HG02973 (cell line): ENCODE measurements around the gene RELL2.
"Not testable (repeated sequence)": the region's sequence is repeated elsewhere in the genome, so short reads cannot be mapped to it uniquely, and the experiment has no call there.

ENCODE experiments used
- ATAC-seq: cut with Tn5 transposase; IDR thresholded peaks from one replicate; pipeline ENCODE4 v1.9.1; 2021; ENCODE audit warnings: moderate library complexity; ENCODE audit not compliant: unreplicated experiment

Gene RELL2, protein sequence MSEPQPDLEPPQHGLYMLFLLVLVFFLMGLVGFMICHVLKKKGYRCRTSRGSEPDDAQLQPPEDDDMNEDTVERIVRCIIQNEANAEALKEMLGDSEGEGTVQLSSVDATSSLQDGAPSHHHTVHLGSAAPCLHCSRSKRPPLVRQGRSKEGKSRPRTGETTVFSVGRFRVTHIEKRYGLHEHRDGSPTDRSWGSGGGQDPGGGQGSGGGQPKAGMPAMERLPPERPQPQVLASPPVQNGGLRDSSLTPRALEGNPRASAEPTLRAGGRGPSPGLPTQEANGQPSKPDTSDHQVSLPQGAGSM

DNA sequence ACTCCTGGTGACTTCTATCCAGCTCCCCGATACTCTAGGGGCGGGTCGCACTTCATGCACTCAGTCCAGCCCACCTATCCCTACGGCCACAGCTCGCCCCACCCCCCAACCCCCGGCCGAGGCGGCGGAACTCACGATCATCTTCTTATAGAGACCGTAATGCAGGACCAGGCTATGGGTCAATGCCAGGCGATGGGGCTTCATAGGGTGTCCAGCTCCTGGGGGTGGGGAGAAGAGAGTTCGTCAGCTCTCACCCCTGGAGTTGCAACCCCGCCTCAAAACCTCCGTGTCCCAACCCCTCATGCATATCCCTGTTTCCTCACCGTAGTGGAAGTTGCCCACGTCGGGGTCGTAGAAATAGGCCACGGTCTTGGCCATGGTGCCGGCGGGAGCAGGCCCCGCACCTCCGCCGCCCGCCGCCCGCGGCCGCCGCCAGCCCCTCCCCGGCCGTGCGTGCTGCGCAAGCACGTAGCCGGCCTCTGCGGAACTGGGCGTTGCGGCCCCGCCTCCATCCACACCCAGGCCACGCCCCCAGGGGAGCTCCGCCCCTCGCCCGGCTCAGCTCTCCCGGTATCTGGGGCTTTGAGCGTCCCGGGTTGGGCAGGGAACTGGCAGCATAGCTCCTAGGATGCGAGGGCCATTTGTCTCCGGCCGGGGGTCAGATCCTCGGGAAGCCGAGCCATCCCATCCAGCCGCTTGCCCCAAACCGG is at the start of gene RELL2, which contains the start of gene HDAC3:
RELL2 (plus strand) TSS at position 585 of the 710 bp plus-strand sequence. CDS start 1,229 bp downstream, outside the sequence.
HDAC3 (minus strand) TSS at position 437 of the 710 bp plus-strand sequence; CDS start at position 378, 59 bp downstream.
- peak; percentile 70 for ATAC-seq

DNA sequence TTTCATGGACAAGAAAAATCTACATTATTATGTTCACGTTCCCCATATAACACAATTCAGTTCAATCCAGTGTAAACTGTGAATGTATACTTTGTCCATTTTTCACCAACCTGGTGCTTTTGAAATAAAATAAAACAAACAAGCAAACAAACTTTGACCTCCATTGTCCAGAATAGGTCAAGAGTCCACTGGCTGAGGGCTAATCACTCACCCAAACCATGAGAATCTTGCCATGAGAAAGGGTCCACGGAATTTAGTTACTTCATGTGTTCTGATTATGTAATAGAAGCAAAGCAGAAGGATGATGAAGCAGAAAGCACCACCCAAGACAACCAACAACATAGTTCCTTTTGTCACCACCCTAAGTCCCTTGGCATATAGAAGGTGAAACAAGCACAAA is 46.7 kb upstream of the RELL2 start:
- no peak for ATAC-seq

DNA sequence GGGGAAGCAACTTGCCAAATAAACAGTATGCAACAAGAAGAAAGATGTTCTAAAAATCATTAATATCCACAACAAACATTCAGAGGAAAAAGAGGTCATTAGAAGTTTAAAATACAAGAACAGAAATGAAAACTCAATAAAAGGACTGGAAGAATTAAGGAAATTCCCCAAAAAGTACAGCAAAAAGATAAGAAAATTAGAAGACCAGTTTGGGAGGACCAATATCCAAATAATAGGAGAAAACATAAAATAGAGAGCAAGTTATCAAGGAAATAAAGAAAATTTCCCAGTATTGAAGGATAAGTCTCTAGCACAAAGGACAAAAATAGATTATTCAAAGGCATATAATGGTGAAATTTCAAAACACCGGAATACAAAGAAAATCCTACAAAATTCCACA is 39.9 kb upstream of the RELL2 start:
- no peak for ATAC-seq

DNA sequence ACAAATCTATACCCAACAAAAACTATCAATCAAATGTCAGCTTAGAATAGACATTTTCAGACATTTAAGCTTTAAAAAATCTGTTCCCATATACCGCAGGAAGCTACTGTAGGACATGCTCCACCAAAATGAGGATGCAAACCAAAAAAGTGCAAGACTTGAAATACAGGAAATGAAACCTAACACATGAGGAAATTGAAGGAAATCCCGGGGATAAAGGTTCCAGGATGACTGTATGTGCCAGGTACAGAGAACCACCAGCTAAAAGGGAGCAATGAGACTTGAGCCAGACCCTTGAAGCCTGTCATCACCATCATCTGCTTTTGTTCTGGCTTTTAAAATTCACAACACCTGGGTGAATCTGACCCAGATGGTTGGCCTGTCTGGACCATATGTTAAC is 39.4 kb upstream of the RELL2 start:
- no peak for ATAC-seq

DNA sequence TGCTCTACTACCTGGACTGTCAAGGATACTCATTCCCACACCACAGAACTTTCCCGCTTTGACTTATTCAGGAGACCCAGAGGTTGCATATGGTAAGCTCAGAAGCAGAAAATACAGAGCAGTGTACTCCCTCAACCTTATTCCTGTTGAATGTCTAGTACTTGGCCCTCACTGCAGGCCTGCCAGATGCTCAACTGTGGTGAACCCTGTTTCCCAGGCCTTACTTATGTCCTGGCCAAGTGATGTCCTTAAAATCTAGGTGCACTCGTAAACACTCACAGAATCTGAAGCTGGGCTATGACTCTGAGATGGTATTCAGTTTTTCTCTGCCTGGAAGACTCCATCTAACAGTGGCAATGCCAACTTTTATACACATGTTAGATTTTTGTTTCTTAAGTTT is 39.0 kb upstream of the RELL2 start:
- ATAC-seq: no peak

DNA sequence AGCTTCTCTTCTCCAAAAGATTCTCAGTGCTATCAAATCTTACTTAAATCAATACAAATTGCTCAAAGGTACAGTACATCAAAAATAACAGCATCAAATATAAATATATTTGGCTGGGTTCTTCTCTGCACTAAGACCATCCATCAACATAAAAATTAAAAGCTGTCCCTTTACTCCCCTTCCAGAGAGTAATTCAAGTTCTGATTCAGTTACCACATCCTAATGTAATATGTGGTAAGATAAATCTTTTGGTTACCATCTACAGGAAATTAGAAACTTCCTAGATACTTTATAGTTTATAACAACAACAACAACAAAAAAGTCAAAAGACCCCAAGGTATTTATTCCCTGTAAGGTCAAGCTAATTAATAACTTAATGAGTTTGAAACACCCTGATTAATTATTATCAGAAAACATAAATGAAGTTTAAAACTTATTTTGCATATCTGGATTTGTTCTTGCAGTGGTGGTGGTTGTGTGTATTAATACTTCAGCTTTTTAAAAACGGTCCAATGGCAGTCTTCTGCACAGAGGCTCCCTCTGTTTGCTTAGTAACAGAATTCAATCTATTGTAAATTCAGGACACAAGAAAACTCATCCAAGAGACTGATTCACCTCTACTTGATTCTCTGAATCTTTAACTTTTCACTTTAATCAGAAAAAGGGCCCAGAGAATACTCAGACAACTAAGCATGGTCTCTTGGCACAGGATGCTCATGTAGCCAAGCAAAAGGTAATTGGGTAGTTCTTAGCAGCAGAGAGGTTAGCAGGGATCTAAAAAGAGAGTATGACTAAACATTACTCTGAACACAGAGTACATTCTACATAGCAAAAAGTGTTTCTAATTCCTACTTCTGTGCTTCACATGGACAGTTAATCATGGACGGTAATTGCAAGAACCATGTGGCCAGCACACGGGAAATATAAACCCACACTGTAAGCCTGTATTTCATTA is 38.1 kb upstream of the RELL2 start:
- ATAC-seq: no peak

DNA sequence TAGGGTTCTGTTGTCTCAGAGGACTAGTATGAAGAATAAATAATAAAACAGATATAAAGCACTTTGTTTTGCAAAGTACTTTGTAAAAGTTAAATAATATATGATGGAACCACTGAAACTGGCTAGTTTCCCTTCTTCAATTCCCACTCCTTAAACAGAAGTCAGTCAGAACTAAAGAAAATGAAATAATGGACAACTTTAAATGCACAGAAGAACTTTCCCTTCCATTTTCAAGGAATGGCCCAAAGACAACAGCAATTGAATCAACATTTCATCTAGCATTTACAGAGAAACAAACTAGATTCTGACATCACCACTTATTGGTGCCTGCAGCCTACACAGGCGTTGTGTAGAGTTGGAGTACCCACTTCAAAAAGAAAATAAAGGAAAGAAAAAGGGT is 34.2 kb upstream of the RELL2 start:
- no peak for ATAC-seq

DNA sequence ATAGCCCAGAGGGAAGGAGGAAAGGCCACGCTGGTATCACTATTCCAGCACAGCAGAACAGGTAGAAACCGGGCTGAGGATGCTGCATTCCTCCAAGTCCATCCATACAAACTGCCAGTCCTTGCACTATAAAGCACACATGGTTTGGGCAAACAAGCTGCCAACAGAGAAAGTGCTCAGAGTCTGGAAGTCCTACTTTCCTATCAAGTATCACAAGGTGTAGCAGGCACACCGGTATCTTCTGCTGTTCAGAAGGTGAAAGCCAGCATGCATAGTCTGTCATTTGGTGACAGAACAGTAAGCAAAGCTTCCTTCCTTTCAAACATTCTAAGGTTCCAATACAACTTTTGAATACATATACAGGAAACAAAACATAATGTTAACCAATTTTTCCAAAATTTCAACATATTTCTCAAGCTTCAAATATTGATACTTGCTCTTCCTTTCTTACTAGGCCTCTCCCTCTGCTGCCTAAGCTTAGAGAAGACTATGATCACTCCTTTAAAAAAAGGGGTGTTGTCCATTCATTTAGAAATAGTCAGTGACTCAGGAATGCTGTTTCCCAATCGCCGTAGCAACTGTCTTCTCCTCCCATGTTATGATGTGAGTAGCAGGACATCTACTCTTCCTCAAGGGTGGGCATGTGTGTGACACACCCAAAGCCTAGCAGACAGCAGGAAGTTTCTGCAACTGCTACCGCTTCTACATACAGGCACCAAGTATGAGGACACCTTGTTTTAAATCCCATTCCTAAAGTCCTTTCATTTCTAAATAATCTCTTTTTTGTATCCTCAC is 32.7 kb upstream of the RELL2 start:
- ATAC-seq: no peak

DNA sequence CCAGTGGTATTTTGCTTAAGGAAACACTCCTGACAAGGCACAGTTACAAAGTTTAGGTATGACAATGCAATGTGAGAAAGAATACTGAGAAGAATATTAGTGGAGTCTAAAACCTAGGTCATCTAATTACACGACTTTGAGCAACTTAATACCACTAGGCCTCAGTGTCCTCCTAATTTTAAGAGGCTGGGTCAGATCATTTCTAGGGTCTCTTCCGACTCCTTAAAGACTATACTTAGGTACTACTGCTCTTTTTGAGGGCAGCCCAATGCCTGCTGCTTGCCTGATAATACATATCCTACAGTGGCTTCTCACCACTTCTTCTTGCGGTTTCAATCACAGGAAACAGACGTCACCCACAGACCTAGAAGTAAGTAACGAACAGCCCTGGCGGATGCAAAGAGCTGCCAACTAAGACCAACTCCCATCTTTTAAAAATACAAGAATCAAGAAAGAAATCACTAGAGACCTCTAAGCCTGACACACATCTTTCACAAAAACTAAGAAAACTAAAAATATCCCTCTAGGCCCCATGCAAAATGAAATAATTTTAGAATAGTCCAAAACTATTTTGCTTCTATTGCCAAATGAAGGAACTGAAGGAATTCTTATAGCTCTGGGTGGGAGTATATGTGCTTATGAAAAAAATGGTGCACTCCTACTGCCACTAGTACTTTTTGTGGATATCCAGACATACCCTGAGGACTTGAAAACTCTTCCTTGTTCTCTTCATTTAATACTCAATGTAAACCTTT is 31.1 kb upstream of the RELL2 start:
- ATAC-seq: peak; percentile 94

DNA sequence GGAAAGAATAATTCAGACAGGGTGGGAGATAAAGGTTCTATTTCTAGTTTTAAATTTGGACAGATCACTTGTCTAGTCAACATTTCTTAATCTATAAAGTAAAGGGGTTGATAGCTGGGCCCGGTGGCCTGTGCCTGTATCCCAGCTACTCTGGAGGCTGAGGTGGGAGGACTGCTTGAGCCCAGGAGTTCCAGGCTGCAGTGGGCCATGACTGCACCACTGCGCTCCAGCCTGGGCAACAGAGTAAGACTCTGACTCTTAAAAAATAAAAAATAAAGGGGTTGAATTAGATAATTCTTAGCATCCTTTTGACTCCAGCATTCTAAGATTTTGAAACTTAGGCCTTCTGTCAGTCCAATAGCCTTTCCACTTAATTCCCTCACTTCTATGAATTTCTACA is 28.8 kb upstream of the RELL2 start:
- no peak for ATAC-seq

DNA sequence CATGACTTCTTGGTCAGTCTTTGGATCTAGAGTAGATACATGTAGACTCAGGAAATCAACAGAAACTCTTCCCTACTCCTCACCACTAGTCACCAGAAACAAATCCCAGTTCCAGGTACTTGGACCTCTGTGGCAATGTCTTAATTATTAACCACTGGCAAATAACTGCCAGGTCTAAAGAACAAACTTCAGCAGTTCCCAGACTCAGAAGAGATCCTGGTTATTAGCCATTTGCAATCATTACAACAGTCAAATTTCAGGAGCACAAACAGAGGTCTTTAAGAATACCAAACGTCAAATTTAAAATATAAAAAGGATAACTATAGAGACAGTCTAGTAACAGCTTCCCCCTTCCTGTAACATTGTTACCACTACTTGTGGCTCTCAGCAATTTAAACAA is 28.2 kb upstream of the RELL2 start:
- no peak for ATAC-seq

DNA sequence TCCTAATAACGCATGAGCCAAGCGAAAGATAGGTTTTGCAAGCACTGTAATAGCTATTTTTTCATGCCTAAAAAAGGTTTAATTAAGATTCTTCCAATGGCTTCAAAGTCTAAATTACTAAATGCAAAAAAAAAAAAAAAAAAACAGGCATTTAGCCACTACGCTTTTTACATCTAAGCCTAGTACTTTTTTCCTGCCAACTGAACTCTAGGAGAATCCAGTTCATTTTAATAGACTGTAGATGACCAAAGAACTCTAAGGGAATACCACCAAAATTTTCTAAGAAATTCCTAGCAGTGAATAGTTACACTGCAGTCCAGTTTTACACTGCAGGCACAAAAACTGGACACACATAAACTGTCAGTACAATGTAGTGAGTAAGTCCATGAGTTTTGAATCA is 27.8 kb upstream of the RELL2 start:
- ATAC-seq: no peak

DNA sequence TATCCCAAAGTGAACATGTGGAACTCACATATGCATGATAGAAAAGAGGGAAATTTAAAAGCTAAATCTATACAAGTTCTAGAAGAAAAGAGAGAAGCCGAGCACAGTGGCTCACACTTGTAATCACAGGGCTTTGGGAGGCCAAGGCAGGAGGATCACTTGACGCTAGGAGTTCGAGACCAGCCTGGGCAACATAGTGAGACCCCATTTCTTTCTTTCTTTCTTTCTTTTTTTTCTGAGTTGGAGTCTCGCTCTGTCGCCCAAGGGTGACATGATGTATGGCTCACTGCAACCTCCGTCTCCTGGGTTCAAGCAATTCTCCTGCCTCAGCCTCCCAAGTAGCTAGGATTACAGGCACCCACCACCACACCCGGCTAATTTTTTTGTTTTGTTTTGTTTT is 26.9 kb upstream of the RELL2 start:
- not testable (repeated sequence) for ATAC-seq

DNA sequence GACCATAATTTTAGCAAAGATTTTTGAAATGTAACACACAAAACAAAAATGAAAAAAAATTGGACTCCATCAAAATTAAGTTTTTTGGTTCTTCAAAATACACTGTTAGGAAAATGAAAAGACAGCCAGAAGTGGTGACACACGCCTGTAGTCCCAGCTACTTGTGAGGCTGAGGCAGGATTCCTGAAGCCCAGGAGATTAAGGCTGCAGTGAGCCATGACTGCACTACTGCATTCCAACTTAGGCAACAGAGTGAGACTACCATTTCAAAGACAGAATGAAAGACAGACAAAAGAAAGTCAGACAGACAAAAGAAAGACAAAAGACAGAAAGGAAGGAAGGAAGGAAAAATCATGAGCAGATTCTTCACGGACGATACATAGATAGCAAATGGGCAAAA is 25.5 kb upstream of the RELL2 start:
- no peak for ATAC-seq

DNA sequence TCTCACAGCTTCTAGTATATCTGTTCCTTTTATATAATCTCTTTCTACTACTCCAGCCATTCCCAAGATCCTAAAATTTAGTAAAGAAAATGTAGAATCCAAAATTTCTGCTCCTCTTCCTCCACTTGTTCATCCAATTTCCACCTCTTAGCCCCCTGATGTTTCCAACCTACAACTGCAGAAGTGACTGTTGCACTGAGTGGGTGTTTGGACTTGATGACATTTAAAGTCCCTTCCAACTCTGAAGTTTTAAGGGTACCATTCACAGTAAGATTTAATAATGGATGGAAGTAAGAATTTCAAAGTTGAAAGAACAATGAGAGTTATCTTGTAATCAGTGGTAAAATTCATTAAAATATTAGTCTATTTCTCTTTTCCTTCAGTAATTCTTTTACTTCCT is 23.5 kb upstream of the RELL2 start:
- ATAC-seq: no peak

DNA sequence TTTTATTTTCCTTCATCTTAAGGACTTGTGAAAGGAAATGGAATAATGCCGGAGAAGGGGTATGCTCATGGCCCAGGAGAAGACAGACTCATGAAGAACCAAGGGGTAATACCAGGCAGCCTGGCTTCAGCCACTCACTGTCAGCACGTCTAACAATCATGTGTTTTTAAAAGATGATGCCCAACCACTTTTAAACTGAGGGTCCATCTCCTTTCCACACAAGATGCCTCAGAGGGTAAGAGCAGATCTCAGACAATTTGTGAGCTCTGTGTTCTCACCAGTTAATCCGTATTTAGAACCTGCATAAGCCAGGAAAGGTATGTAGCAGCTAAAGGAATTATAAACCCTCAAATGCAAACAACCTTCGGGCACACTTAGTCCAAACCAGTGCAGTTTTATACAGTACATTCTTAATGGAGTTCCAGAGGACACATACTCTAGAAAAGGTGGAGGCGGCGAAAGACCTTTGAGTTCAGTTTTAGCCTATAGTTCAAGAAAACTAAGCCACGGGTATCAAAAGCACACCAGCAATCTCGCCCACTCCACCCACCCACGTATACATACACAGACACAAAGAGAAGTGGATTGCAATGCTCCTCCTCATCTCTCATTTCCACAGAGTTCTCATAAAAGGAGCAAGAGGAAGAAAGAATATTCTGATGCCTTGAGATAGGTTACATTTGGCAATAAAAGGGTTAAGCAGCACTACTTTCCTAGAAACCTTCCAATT is 20.6 kb upstream of the RELL2 start:
- ATAC-seq: no peak

DNA sequence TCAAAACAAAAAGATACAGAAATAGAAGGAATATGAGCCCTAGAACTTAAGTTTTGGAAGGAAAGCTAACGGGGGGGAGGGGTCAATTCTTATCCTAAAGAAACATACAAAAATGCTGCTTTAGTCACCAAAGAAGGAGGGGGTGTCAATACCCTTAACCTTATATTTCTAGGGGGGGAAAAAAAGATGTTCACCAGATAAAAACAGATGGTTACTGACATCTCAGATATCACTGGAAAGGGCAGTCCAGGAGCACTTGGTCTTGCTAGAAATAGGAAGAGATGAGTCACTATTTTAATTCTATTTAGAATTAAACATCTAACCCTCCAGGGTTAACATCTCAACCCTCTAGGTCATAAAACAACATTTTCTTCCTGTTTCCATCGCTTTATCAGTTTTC is 19.7 kb upstream of the RELL2 start:
- no peak for ATAC-seq

DNA sequence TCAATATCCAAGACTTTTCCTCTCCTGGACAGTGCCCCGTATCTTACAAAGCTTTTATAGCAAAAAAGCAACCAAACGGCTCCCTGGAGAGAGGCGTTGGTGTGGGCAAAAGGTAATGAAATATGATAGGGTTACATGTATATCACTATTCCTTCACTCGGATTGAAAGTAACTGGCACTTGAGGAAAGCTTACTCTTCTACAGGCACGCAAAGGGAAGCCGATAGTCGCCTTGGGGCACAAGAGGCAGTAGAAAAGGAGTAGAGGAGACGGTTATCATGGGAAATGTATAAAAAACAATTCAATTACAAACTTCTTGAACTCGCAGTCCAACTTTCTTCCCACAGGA is 19.1 kb upstream of the RELL2 start:
- no peak for ATAC-seq
